Measurements from ENCODE around the gene TUT4.

The TUT4 gene

DNA sequence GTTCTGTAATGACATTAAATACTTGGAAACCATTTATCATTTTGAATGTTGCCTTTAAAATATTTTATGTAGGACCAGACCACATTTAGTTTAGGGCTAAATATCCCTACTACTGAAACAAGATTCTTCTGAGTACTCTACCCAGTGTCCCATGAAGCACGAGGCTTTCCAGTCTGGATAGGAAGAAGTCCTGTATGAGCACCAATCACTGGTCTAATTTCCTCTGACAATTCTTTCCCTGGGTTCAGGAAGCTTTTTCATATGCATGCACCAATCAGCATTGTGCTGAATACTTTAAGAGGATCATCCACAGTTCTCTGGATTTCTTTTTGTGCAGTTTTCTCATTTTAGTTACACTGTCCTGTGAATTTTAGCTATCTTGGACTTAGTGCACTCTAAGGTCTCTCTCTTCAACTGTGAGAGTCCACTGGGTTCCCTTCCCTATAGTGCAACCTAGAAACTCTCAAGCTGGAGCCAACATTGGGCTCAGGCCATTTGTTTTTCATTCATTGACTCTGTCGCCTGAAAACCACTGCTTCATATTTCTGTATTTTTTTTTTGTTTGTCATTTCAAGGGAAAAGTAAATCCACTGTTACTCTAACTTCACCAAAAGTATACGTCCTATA lies 45.9 kb downstream of the TUT4 start:
- Histone ChIP-seq H3K4me1 (ENCODE audit: insufficient read depth, low read length) (no peaks in the 10 kb centered on the region), H2AFZ (ENCODE audit: low read depth, low read length) (no peak overlapping the region), H3K4me3 (ENCODE audit: low read length) (no peak overlapping the region), H3K27me3 (ENCODE audit: insufficient read depth, low read length) (no peaks in the 10 kb centered on the region), H3K36me3 (ENCODE audit: insufficient read depth, low read length) (peaks cover 51% of the 10 kb centered on the region), H3K9me3 (ENCODE audit: low read length) (no peaks in the 10 kb centered on the region)

DNA sequence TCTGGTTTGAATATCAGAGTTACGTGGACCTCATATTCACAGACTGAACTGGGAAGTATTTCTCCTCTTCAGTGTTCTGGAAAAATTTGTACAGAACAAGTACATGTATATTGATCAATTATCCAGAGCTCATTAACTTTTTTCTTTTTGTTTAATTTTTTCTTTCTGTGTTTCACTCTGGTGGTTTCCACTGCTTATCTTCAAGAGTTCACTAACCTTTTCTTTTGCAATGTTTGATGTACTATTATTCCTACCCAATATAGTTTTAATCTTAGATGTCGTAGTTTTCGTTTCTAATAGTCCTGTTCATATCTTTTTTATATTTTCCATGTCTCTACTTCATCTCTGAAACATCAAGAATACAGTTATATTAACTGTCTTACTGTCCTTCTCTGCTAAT lies 46.5 kb downstream of the TUT4 start:
- H3K4me1 ChIP-seq (ENCODE audit: insufficient read depth, low read length): no peaks in the 10 kb centered on the region
- H3K4me3 ChIP-seq (ENCODE audit: low read length): no peak overlapping the region
- H2AFZ ChIP-seq (ENCODE audit: low read depth, low read length): no peak overlapping the region
- H3K36me3 ChIP-seq (ENCODE audit: insufficient read depth, low read length): peaks cover 53% of the 10 kb centered on the region
- peaks cover under 1% of the 10 kb centered on the region for H3K9me3 ChIP-seq (ENCODE audit: low read length)
- no peaks in the 10 kb centered on the region for H3K27me3 ChIP-seq (ENCODE audit: insufficient read depth, low read length)

DNA sequence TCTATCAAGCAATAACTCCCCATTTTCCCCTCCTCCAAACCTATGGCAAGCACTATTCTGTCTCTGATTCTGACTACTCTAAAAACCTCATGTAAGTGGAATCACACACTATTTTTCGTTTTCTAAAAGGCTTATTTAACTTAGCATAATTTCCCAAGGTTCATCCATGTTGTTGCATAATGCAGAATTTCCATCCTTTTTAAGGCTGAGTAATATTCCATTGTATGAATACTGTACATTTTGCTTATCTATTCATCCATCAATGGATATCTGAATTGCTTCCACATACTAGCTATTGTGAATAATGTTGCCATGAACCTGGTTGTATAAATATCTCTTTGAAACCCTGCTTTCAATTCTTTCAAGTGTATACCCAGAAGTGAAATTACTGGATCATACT lies 48.2 kb downstream of the TUT4 start:
- no peak overlapping the region for H3K4me3 ChIP-seq (ENCODE audit: low read length)
- peaks cover 2% of the 10 kb centered on the region for H3K9me3 ChIP-seq (ENCODE audit: low read length)
- no peaks in the 10 kb centered on the region for H3K27me3 ChIP-seq (ENCODE audit: insufficient read depth, low read length)
- H2AFZ ChIP-seq (ENCODE audit: low read depth, low read length): no peak overlapping the region
- peaks cover 51% of the 10 kb centered on the region for H3K36me3 ChIP-seq (ENCODE audit: insufficient read depth, low read length)
- H3K4me1 ChIP-seq (ENCODE audit: insufficient read depth, low read length): no peaks in the 10 kb centered on the region

DNA sequence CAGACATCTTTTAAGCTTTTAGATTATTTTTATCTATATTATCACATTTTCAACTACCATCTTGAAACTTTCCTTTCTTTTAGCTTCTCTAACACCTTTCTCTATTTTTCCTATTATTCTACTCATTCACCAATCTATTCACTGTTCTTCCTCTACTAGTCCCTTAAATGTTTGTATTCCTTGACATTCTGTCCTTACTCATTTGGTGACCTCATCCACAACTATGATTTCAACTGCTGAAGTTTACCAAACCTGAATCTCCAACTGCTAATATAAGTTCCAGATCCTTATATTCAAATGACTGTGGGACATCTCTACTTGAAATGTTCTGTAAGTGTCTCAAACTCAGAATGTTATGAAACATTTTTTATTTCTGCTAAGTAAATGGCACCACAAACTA lies 49.2 kb downstream of the TUT4 start:
- no peaks in the 10 kb centered on the region for H3K27me3 ChIP-seq (ENCODE audit: insufficient read depth, low read length)
- no peak overlapping the region for H2AFZ ChIP-seq (ENCODE audit: low read depth, low read length)
- H3K36me3 ChIP-seq (ENCODE audit: insufficient read depth, low read length): peaks cover 42% of the 10 kb centered on the region
- H3K4me1 ChIP-seq (ENCODE audit: insufficient read depth, low read length): no peaks in the 10 kb centered on the region
- H3K4me3 ChIP-seq (ENCODE audit: low read length): no peak overlapping the region
- peaks cover 6% of the 10 kb centered on the region for H3K9me3 ChIP-seq (ENCODE audit: low read length)

DNA sequence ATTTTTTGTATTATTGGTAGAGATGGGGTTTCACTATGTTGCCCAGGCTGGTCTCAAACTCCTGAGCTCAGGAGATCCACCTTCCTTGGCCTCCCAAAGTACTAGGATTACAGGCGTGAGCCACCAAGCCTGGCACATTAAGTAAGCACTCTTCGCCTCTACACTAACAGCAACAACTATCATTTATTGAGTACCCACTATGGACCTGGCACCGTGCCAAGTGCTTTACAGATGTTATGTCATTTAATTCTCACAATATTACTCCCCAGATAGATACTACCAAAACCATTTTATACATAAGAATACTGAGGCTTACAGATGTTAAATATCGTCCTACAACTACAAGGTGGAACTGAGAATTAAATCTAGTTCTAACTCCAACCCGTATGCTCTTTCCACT lies 50.1 kb downstream of the TUT4 start:
- no peak overlapping the region for H2AFZ ChIP-seq (ENCODE audit: low read depth, low read length)
- no peaks in the 10 kb centered on the region for H3K27me3 ChIP-seq (ENCODE audit: insufficient read depth, low read length)
- peaks cover 6% of the 10 kb centered on the region for H3K9me3 ChIP-seq (ENCODE audit: low read length)
- peaks cover 36% of the 10 kb centered on the region for H3K36me3 ChIP-seq (ENCODE audit: insufficient read depth, low read length)
- H3K4me3 ChIP-seq (ENCODE audit: low read length): no peak overlapping the region
- no peaks in the 10 kb centered on the region for H3K4me1 ChIP-seq (ENCODE audit: insufficient read depth, low read length)

DNA sequence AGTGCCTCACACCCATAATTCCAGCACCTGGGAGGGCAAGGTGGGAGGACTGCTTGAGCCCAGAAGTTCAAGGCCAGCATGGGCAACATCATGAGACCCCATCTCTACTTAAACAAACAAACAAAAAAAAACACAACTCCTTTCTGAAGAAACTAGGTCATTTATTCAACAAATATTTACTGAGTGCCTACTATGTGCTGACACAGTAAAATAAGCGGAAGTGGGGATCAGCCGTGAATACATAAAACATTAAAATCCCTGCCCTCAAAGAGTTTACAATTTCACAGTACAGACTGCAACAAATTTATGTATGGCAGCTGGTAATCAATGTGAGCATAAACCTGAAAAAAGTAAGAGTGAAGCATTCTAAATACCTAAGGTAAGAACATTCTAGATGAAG lies 65.3 kb downstream of the TUT4 start:
- Histone ChIP-seq H3K9me3 (ENCODE audit: low read length) (no peaks in the 10 kb centered on the region), H2AFZ (ENCODE audit: low read depth, low read length) (no peak overlapping the region), H3K4me1 (ENCODE audit: insufficient read depth, low read length) (no peaks in the 10 kb centered on the region), H3K36me3 (ENCODE audit: insufficient read depth, low read length) (peaks cover 44% of the 10 kb centered on the region), H3K27me3 (ENCODE audit: insufficient read depth, low read length) (no peaks in the 10 kb centered on the region), H3K4me3 (ENCODE audit: low read length) (no peak overlapping the region)

DNA sequence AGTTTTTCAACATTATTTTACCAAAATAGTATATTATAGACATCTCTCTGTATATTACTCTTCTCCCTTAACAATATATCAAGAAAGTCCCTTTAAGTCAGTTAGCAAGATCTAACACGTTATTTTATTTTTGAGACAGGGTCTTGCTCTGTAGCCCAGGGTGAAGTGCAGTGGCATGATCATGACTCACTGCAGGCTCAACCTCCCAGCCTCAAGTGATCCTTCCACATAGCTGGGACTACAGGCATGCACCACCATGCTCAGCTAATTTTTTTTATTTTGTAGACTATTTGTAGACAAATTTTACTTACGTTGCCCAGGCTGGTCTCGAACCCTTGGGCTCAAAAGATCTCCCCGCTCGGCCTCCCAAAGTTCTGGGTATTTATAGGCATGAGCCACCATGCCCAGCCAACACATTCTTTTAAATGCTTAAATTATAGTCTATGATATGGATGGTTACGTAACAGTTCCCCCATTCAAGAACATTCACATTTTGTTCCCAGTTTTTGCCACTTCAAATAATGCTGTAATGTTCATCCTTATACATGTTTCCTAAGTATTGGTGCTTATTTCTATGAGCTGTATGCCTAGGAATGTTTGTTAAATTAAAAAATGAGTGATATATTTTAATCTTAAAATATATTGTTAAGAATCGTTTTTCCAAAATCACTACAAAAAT lies 70.4 kb downstream of the TUT4 start:
- no peaks in the 10 kb centered on the region for H3K27me3 ChIP-seq (ENCODE audit: insufficient read depth, low read length)
- no peaks in the 10 kb centered on the region for H3K9me3 ChIP-seq (ENCODE audit: low read length)
- H3K4me1 ChIP-seq (ENCODE audit: insufficient read depth, low read length): no peaks in the 10 kb centered on the region
- H2AFZ ChIP-seq (ENCODE audit: low read depth, low read length): no peak overlapping the region
- peaks cover 53% of the 10 kb centered on the region for H3K36me3 ChIP-seq (ENCODE audit: insufficient read depth, low read length)
- H3K4me3 ChIP-seq (ENCODE audit: low read length): no peak overlapping the region

DNA sequence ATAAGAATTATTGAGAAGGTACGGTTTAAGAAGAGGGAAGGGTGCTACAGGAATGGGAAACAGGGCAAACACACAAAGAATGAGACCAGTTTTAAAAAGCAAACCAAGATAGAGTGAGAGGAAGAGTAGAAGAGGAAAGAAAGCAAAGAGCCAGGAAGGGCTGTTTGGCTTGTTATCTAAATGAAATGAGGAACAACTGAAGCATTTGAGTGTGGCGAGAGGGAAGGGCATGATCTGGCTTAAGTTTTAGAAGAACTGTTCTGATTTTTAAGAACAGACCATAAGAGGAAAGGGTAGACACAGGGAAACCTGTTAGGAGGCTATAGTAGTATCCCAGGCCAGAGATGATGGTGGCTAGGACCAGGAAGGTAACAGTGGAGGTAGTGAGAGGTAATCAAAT lies 73.8 kb downstream of the TUT4 start:
- no peaks in the 10 kb centered on the region for H3K9me3 ChIP-seq (ENCODE audit: low read length)
- H3K4me3 ChIP-seq (ENCODE audit: low read length): no peak overlapping the region
- H2AFZ ChIP-seq (ENCODE audit: low read depth, low read length): no peak overlapping the region
- H3K4me1 ChIP-seq (ENCODE audit: insufficient read depth, low read length): no peaks in the 10 kb centered on the region
- H3K36me3 ChIP-seq (ENCODE audit: insufficient read depth, low read length): peaks cover 70% of the 10 kb centered on the region
- no peaks in the 10 kb centered on the region for H3K27me3 ChIP-seq (ENCODE audit: insufficient read depth, low read length)

DNA sequence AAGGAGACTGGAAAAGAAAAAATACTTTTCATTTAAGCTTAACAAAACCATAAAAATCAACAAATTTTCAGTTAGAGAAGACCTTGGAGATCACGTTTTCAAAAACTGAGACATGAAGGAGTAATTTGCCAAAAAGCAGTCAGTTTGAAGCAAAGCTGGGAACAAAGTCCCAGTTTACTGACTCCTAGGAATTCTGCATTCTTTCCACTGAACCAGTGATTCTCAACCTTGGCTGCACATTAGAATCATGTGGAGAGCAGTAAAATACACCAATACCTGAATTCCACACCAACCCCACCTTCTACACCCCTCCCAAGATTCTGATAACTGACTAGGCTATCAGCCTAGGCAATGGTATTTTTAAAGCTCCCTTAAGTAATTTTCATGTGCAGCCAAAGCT lies 75.0 kb downstream of the TUT4 start:
- Histone ChIP-seq H2AFZ (ENCODE audit: low read depth, low read length) (no peak overlapping the region), H3K9me3 (ENCODE audit: low read length) (no peaks in the 10 kb centered on the region), H3K36me3 (ENCODE audit: insufficient read depth, low read length) (peaks cover 77% of the 10 kb centered on the region), H3K4me3 (ENCODE audit: low read length) (no peak overlapping the region), H3K27me3 (ENCODE audit: insufficient read depth, low read length) (no peaks in the 10 kb centered on the region), H3K4me1 (ENCODE audit: insufficient read depth, low read length) (no peaks in the 10 kb centered on the region)

DNA sequence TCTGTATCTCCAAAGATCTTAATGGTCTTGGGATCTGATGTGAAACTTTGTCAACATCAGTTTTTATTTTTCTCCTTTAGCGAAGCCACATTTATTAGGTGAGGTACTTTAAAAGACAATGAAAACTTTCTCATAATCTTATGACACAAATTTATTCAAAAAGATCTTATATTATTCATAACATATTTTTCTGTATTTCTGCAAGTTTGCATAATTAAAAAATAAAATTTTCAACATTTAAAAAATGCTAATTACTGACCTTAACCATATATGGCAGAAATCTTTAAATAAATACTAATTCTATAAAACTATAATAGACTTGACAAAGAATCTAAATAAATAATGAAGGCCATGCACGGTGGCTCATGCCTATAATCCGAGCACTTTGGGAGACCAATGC lies 75.9 kb downstream of the TUT4 start:
- no peaks in the 10 kb centered on the region for H3K9me3 ChIP-seq (ENCODE audit: low read length)
- no peaks in the 10 kb centered on the region for H3K4me1 ChIP-seq (ENCODE audit: insufficient read depth, low read length)
- H3K27me3 ChIP-seq (ENCODE audit: insufficient read depth, low read length): no peaks in the 10 kb centered on the region
- no peak overlapping the region for H3K4me3 ChIP-seq (ENCODE audit: low read length)
- H3K36me3 ChIP-seq (ENCODE audit: insufficient read depth, low read length): peaks cover 75% of the 10 kb centered on the region
- H2AFZ ChIP-seq (ENCODE audit: low read depth, low read length): no peak overlapping the region

DNA sequence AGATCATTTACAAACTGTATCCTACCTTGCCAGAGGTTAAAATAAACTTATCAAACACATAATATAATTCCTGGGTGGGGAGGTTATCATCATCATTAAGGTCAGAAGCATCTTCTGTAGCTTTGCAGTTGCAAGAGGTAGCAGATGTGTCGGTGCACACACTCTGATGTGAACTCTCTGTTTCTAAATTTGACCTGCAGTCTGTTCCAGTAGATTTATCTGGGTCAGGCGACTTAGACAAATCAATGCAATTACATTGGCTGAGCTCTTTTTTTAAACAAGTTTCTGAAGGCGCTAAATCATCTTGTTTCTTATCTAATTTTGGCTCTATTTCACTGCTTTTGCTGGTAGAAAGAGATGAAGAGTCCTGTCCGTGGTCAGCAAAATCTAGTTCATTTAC lies 78.1 kb downstream of the TUT4 start:
- Histone ChIP-seq H2AFZ (ENCODE audit: low read depth, low read length) (no peak overlapping the region), H3K9me3 (ENCODE audit: low read length) (peaks cover 2% of the 10 kb centered on the region), H3K4me1 (ENCODE audit: insufficient read depth, low read length) (no peaks in the 10 kb centered on the region), H3K4me3 (ENCODE audit: low read length) (no peak overlapping the region), H3K36me3 (ENCODE audit: insufficient read depth, low read length) (peaks cover 74% of the 10 kb centered on the region), H3K27me3 (ENCODE audit: insufficient read depth, low read length) (no peaks in the 10 kb centered on the region)

DNA sequence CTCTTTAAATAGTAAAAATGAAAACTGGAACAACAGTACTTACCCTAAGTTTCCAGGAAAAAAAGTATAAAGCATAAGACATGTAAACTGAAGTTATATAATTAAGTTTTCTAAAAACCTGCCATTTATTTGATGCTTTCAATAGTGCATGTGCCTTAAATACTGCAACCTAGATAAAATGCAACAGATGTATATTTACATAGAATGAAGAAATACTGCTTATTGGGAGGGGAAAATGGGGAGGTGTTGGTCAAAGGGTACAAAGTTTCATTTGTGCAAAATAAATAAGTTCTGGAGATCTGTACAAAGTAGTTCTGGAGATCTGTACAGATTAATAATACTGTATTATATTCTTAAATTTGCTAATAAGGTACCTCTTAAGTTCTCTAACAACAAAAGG lies 79.9 kb downstream of the TUT4 start:
- Histone ChIP-seq H3K27me3 (ENCODE audit: insufficient read depth, low read length) (no peaks in the 10 kb centered on the region), H2AFZ (ENCODE audit: low read depth, low read length) (no peak overlapping the region), H3K9me3 (ENCODE audit: low read length) (peaks cover 2% of the 10 kb centered on the region), H3K36me3 (ENCODE audit: insufficient read depth, low read length) (peaks cover 64% of the 10 kb centered on the region), H3K4me3 (ENCODE audit: low read length) (no peak overlapping the region), H3K4me1 (ENCODE audit: insufficient read depth, low read length) (no peaks in the 10 kb centered on the region)

DNA sequence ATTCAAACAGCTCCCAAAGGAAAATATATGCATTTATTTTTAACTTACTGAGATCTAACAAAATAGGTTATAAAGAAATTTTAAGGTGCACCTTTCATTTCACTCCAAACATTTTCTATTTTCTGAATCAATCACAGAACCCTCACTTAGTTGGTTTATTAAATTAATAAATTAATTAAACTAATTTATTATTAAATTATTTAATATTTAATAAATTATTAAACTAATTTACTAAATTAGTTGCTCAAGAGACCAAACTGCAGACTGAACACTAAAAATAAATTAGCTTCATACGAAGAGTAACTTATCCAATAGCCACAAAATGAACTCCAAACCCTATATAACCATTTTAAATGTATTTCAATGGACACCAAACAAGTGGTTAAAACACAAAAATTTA lies 80.5 kb downstream of the TUT4 start:
- Histone ChIP-seq H2AFZ (ENCODE audit: low read depth, low read length) (no peak overlapping the region), H3K9me3 (ENCODE audit: low read length) (peaks cover 2% of the 10 kb centered on the region), H3K27me3 (ENCODE audit: insufficient read depth, low read length) (no peaks in the 10 kb centered on the region), H3K36me3 (ENCODE audit: insufficient read depth, low read length) (peaks cover 58% of the 10 kb centered on the region), H3K4me3 (ENCODE audit: low read length) (no peak overlapping the region), H3K4me1 (ENCODE audit: insufficient read depth, low read length) (no peaks in the 10 kb centered on the region)

DNA sequence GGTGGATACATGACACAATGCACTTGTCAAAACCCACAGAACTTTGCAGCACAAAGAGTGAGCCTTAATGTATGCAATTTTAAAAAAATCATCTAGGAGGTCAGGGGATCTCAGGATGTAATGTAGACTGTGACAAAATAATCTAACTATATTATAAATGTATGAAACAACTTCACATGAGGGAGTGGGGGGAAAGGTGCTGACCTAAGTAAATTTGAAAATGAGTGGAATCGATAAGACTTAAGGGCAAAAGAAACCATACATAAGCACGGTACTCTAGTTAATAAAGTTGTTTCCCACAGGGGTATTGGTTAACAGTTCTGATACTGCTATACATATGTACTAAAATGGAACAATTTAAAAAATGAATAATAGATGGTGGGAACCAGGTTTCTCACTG lies 83.8 kb downstream of the TUT4 start:
- H2AFZ ChIP-seq (ENCODE audit: low read depth, low read length): no peak overlapping the region
- H3K4me1 ChIP-seq (ENCODE audit: insufficient read depth, low read length): no peaks in the 10 kb centered on the region
- peaks cover 39% of the 10 kb centered on the region for H3K36me3 ChIP-seq (ENCODE audit: insufficient read depth, low read length)
- H3K4me3 ChIP-seq (ENCODE audit: low read length): no peak overlapping the region
- no peaks in the 10 kb centered on the region for H3K27me3 ChIP-seq (ENCODE audit: insufficient read depth, low read length)
- H3K9me3 ChIP-seq (ENCODE audit: low read length): peaks cover 2% of the 10 kb centered on the region

Data from neuron (in vitro differentiated cells).